GM18505 (cell line): ENCODE measurements around the gene POLR3F.
"Not testable (repeated sequence)": the region's sequence is repeated elsewhere in the genome, so short reads cannot be mapped to it uniquely, and the experiment has no call there.

Source experiments
- ATAC-seq: cut with Tn5 transposase; IDR thresholded peaks from one replicate; pipeline ENCODE4 v1.9.1; 2021; ENCODE audit not compliant: unreplicated experiment
- POLR2A ChIP-seq: IDR thresholded peaks from 4 replicates; pipeline ENCODE4 v1.6.1; 2011; ENCODE audit warnings: borderline replicate concordance; ENCODE audit not compliant: insufficient read depth, insufficient read length; ENCODE audit errors: extremely low read depth

POLR3F gene

DNA sequence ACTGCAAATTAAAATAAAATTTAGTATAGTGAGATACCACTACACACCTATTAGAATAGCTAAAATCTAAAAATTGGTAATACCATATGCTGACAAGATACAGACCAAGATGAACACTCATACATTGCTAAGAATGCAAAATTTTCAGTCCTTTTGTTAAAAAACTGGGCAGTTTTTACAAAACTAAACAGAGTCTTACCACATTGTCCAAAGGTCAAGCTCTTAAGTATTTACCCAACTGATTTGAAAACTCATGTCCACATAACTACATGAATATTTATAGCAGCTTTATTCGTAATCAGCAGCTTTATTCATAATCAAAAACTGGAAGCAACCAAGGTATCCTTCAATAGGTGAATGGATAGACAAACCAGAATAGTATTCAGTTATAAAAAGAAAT lies 10.0 kb downstream of the POLR3F start:
- ATAC-seq = no peak
- TF ChIP-seq POLR2A = no peak

DNA sequence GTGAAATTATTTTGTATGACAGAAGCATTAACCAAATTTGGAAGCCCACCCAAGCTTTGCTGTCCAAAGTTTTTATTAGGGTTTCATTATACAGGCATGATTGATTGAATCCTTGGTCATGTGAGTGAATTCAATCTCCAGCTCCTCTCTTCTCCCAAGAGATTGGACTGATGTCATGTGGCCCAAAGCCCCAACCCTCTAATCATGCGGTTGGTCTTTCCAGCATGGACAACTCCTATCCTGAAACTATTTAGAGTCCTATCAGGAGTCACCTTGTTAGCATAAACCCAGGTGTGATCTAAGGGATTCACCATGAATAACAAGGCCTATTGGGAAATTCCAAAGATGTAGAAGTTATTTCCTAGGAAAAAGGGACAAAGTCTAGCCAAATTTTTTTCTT lies 10.6 kb downstream of the POLR3F start:
- TF ChIP-seq POLR2A = no peak

GRCh38 chr20:18481596-18481995 lies 14.4 kb downstream of the POLR3F start:
- ATAC-seq = no peak
- no peak for TF ChIP-seq POLR2A

More for the DNA sequence above, 10.6 kb downstream of the POLR3F start:
- ATAC-seq = no peak

GRCh38 chr20:18488301-18488700 lies 21.1 kb downstream of the POLR3F start:
- ATAC-seq = no peak
- TF ChIP-seq POLR2A = no peak

- no peak for TF ChIP-seq POLR2A
Measured at GRCh38 chr20:18496042-18496441, 28.9 kb downstream of the POLR3F start.

DNA sequence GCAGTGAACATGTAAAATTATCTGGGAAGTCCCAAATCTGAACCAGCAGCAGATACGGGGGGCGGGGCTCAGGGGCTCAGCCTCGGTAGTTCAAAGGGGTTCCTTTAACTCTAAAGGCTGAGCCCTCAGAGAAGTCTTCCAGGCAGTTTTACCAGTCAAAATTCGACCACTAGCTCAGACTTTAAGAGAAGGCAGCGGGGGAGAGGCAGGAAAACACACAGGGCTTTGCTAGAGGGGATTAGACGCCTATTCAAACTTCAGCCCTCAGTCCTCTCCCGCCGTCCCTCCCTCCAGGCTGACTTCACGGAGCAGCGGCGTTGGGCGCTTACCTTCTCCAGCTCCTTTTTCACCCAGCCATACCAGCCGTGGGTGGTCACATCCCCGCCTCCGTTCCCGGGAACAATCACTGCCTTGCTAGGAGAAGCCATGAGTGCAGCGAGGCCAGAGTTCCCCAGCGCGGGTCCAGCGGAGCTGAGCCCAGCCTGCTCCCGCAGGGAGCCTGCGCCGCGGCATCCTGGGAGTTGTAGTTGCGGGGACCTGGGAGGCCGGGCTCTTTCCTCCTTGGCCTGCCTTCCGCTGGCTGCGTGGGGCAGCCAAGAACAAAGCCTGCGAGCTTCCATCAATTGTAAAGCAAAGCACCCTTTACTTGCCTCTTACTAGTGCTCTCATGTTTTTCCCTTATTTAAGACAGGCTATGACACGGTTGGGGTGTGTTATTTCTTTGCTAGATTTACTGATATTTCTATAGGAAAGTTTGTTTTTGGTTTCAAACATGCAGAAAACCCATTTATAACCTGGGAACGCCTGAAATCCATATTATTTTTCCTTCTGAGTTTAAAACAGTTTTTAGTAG lies 29.8 kb downstream of the POLR3F start, which contains the start of gene RBBP9:
Gene RBBP9, minus strand, starts transcription at position 486 of the 853 bp plus-strand sequence. Its CDS starts 58 bp downstream, at position 428.
- peak; percentile 67 for TF ChIP-seq POLR2A

More at GRCh38 chr20:18496042-18496441, 28.9 kb downstream of the POLR3F start:
- ATAC-seq = no peak

GRCh38 chr20:18497603-18498002 lies 30.4 kb downstream of the POLR3F start:
- ATAC-seq = no peak
- TF ChIP-seq POLR2A = no peak

More for the DNA sequence above, 29.8 kb downstream of the POLR3F start, which contains the start of gene RBBP9:
- peak; percentile 98 for ATAC-seq

DNA sequence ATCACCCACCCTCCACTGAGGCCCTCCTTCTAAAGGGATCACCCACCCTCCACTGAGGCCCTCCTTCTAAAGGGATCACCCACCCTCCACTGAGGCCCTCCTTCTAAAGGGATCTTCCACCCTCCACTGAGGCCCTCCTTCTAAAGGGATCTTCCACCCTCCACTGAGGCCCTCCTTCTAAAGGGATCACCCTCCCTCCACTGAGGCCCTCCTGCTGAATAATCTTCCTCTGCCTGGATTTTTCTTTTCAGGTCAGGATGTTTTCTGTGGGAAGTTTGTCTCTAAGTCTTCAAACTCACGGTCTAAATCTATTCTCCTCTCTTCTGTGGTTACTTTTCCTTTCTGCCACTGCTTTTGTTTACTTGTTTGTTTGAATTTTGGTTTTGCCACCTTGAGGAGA lies 34.5 kb downstream of the POLR3F start:
- not testable (repeated sequence) for ATAC-seq

DNA sequence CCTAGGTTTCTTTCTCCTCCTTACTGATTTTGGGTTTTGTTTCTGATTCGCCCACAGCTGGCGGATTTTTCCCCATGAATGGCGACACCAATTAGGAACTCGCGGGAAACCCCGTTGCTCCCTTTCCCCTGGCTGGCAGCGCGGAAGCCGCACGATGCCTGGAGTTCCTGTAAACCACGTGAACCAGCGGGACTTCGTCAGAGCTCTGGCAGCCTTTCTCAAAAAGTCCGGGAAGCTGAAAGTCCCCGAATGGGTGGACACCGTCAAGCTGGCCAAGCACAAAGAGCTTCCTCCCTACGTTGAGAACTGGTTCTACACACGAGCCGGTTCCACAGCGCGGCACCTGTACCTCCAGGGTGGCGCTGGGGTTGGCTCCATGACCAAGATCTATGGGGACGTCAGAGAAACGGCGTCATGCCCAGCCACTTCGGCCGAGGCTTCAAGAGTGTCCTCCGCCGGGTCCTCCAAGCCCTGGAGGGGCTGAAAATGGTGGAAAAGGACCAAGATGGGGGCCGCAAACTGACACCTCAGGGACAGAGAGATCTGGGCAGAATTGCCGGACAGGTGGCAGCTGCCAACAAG lies 37.4 kb downstream of the POLR3F start:
- ATAC-seq = no peak
- TF ChIP-seq POLR2A = no peak

DNA sequence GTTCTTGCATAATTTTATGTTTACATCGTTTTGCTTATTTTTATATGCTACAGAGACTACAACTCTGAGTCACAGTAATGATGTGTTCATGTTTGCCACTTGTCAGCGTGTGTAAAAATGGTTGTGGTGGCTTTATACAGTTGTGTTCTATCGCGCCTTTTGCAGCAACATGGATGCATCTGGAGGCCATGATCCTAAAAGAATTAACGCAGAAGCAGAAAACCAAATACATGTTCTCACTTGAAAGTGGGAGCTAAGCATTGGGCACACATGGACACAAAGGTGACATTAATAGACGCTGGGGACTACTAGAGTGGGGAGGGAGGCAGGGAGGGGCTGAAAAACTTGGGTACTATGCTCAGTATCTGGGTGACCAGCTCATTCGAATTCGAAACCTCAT lies 39.6 kb downstream of the POLR3F start:
- TF ChIP-seq POLR2A = no peak
- ATAC-seq = no peak

GRCh38 chr20:18507218-18508191 lies 40.3 kb downstream of the POLR3F start, which contains the start of gene SEC23B:
Gene SEC23B, plus strand, starts transcription at chr20:18507940. Its CDS starts 2,896 bp downstream, at chr20:18510836.
- peak; percentile 90 for TF ChIP-seq POLR2A
- peak; percentile 92 for ATAC-seq

- TF ChIP-seq POLR2A = no peak
- ATAC-seq = no peak
Measured at GRCh38 chr20:18511571-18511970, 44.4 kb downstream of the POLR3F start.

GRCh38 chr20:18513208-18513607 lies 46.0 kb downstream of the POLR3F start:
- no peak for TF ChIP-seq POLR2A
- no peak for ATAC-seq
